Panc1 (cell line): ENCODE data around the gene MARCHF3. TPM values are rescaled to one million over a fixed set of nuclear protein-coding genes. Genes with fewer than 3 reads are reported as not detected.

Experiments
- ATAC-seq: fragments of 200-7000 bp; cut with Tn5 transposase; 2 replicates; pipeline ENCODE4 v1.9.1; 2020; ENCODE audit warnings: mild to moderate bottlenecking, moderate library complexity
- BruUV-seq: library from RNA; stranded (reverse); fragments of 400-500 nt; replicated peaks from 2 replicates; lab custom pipeline; 2021; lab: Mats Ljungman, UMichigan
- CTCF ChIA-PET: fragments of 300-600 bp; sonication (Branson Sonifier 250); formaldehyde crosslinking; loops from one replicate; lab custom pipeline; 2022; ENCODE audit warnings: antibody characterized with exemption; lab: Charles Lee
- POLR2A ChIA-PET: fragments of 300-600 bp; sonication (Branson Sonifier 250); formaldehyde crosslinking; loops from one replicate; lab custom pipeline; 2022; ENCODE audit warnings: antibody characterized with exemption; lab: Charles Lee
- DNase-seq: peaks from one replicate; pipeline ENCODE4 v3.0.0-alpha.2; 2010; ENCODE audit warnings: low read depth, low spot score
- H3K27ac ChIP-seq: 2 replicates; pipeline ENCODE4 v1.5.1; 2011; ENCODE audit warnings: mild to moderate bottlenecking, low read length, inconsistent platforms
- H3K27me3 ChIP-seq: fragments of 200-500 bp; sonication (Bioruptor generic); 2 replicates; pipeline ENCODE4 v1.6.0; 2014; ENCODE audit warnings: low read length, inconsistent platforms; ENCODE audit not compliant: control insufficient read depth, insufficient read depth
- H3K36me3 ChIP-seq: fragments of 200-500 bp; sonication (Bioruptor generic); 2 replicates; pipeline ENCODE4 v1.5.1; 2014; ENCODE audit warnings: inconsistent platforms, mild to moderate bottlenecking, low read length, moderate library complexity; ENCODE audit not compliant: control insufficient read depth, insufficient read depth
- H3K4me1 ChIP-seq: 2 replicates; pipeline ENCODE4 v1.5.1; 2011; ENCODE audit warnings: inconsistent platforms, mild to moderate bottlenecking, low read length, moderate library complexity; ENCODE audit not compliant: control insufficient read depth, insufficient read depth
- H3K4me3 ChIP-seq, 2 experiments: 2 replicates each; pipeline ENCODE4 v1.5.1; 2011 to 2012; ENCODE audit warnings: low read depth in 2 of 2, low read length in 2 of 2, mild to moderate bottlenecking in 2 of 2, inconsistent platforms in 1 of 2, moderate library complexity in 1 of 2
- H3K9me3 ChIP-seq: fragments of 200-500 bp; sonication (Bioruptor generic); 2 replicates; pipeline ENCODE4 v1.5.1; 2014; ENCODE audit warnings: low read depth, mild to moderate bottlenecking, inconsistent platforms, low read length, moderate library complexity; ENCODE audit not compliant: control insufficient read depth, insufficient read depth
- CTCF ChIP-seq: fragments of 450-650 bp; IDR thresholded peaks from 2 replicates; pipeline ENCODE4 v1.5.1; 2017; ENCODE audit warnings: mild to moderate bottlenecking
- POLR2AphosphoS5 ChIP-seq: IDR thresholded peaks from 2 replicates; pipeline ENCODE4 v1.6.1; 2012; ENCODE audit warnings: mild to moderate bottlenecking, low read depth, low read length, moderate library complexity
- REST ChIP-seq, 2 experiments: IDR thresholded peaks; 2 replicates each; pipeline ENCODE4 v1.6.1; 2011 to 2012; ENCODE audit warnings: low read depth in 2 of 2, control low read depth in 1 of 2, low read length in 1 of 2, mild to moderate bottlenecking in 1 of 2, moderate library complexity in 1 of 2; ENCODE audit not compliant: insufficient read depth in 1 of 2
- SIN3A ChIP-seq: IDR thresholded peaks from 2 replicates; pipeline ENCODE4 v1.6.1; 2012; ENCODE audit warnings: low read depth, mild to moderate bottlenecking, low read length, moderate library complexity, borderline replicate concordance; ENCODE audit not compliant: insufficient read depth
- TCF7L2 ChIP-seq: IDR thresholded peaks from 2 replicates; pipeline ENCODE4 v1.6.1; 2011; ENCODE audit warnings: mild to moderate bottlenecking, low read depth, low read length, inconsistent platforms
- in situ Hi-C: cut with HindIII; loops from 2 replicates; pipeline ENCODE4 v1.10.0; 2016; ENCODE audit warnings: low sequenced_read_pairs, low pct_unique_long_range_greater_than_20kb
- intact Hi-C: fragments of 100-400 bp; cut with micrococcal nuclease; formaldehyde crosslinking; loops from one replicate; pipeline ENCODE4 v1.10.0; 2022; ENCODE audit not compliant: unreplicated experiment
- total RNA-seq: library from RNA; stranded (reverse); gene quantifications from one replicate; pipeline ENCODE4 v1.2.1, GENCODE V29; 2021; ENCODE audit not compliant: unreplicated experiment

MARCHF3 gene
- total RNA-seq, 1 experiment from 2014 or later = 3.0 TPM

- Histone ChIP-seq H3K4me1 (no peaks in the 10 kb centered on the region), H3K36me3 (peaks cover 41% of the 10 kb centered on the region), H3K9me3 (no peaks in the 10 kb centered on the region), H3K27me3 (no peaks in the 10 kb centered on the region), H3K27ac (no peak overlapping the region), H3K4me3 (no peak overlapping the region)
- CTCF ChIA-PET = no interaction called here
- TF ChIP-seq SIN3A (no peak), TCF7L2 (no peak), POLR2AphosphoS5 (no peak), REST (IDR thresholded peaks at IDR 0.05; ENCODE audit: insufficient read depth in 1 of 2, low read depth in 2 of 2, low read length in 1 of 2) (no peak), CTCF (no peak)
- ATAC-seq (no peak), DNase-seq (no peak)
- BruUV-seq = no TSS peak
- intact Hi-C loops = no loop called here
- POLR2A ChIA-PET = no interaction called here
- in situ Hi-C loops = no loop called here
Measured at GRCh38 chr5:126819253-126819652, 211.1 kb downstream of the MARCHF3 start.

GRCh38 chr5:126818736-126819135, 211.6 kb downstream of the MARCHF3 start:
- DNase-seq = no peak
- H3K4me1 ChIP-seq = no peaks in the 10 kb centered on the region
- no TSS peak for BruUV-seq
- in situ Hi-C loops = no loop called here
- peaks cover 37% of the 10 kb centered on the region for H3K36me3 ChIP-seq
- no peak for ATAC-seq
- H3K4me3 ChIP-seq = no peak overlapping the region
- ChIA-PET CTCF (no interaction called here), POLR2A (no interaction called here)
- H3K27me3 ChIP-seq = no peaks in the 10 kb centered on the region
- intact Hi-C loops = no loop called here
- H3K27ac ChIP-seq = no peak overlapping the region
- TF ChIP-seq SIN3A = no peak
- no peak for TF ChIP-seq REST (IDR thresholded peaks at IDR 0.05; ENCODE audit: insufficient read depth in 1 of 2, low read depth in 2 of 2, low read length in 1 of 2)
- TF ChIP-seq POLR2AphosphoS5 = no peak
- TF ChIP-seq TCF7L2 = no peak
- no peak for TF ChIP-seq CTCF
- no peaks in the 10 kb centered on the region for H3K9me3 ChIP-seq

Other genes with a start within 250 kb of the MARCHF3 start
- gene C5orf63, start 42.9 kb upstream of the MARCHF3 start, total RNA-seq = 9.8 TPM